HEK293 (cell line): ENCODE data around the gene CACNA2D3.

ENCODE experiments used
- CTCF ChIP-seq: fragments of 450-650 bp; formaldehyde crosslinking; IDR thresholded peaks from 2 replicates; pipeline ENCODE4 v1.5.1; 2016; ENCODE audit warnings: missing biosample characterization, missing genetic modification characterization
- SP3 ChIP-seq: fragments of 450-650 bp; formaldehyde crosslinking; IDR thresholded peaks from 2 replicates; pipeline ENCODE4 v1.5.1; 2016; ENCODE audit warnings: missing biosample characterization, missing genetic modification characterization
- ZNF473 ChIP-seq: fragments of 450-650 bp; formaldehyde crosslinking; IDR thresholded peaks from 2 replicates; pipeline ENCODE4 v1.5.1; 2017; ENCODE audit warnings: missing biosample characterization, missing genetic modification characterization
- ZNF76 ChIP-seq: fragments of 450-650 bp; formaldehyde crosslinking; IDR thresholded peaks from 2 replicates; pipeline ENCODE4; 2016; ENCODE audit warnings: low read depth, missing biosample characterization, missing genetic modification characterization, borderline replicate concordance
- ZNF830 ChIP-seq: fragments of 450-650 bp; IDR thresholded peaks from 2 replicates; pipeline ENCODE4 v1.5.0; 2018; ENCODE audit warnings: missing biosample characterization, missing genetic modification characterization, low read depth, mild to moderate bottlenecking, moderate library complexity
- ZSCAN30 ChIP-seq: fragments of 450-650 bp; IDR thresholded peaks from 2 replicates; pipeline ENCODE4 v1.5.1; 2018; ENCODE audit warnings: missing biosample characterization, mild to moderate bottlenecking, missing genetic modification characterization, moderate library complexity

GRCh38 chr3:54550221-54550977 is 428.0 kb downstream of the CACNA2D3 start:
- no peak for TF ChIP-seq CTCF (tag by site-specific recombination)
- no peak for TF ChIP-seq SP3
- no peak for TF ChIP-seq ZSCAN30 (tag by site-specific recombination)
- TF ChIP-seq ZNF76 (tag by site-specific recombination): no peak
- TF ChIP-seq ZNF830: no peak
- TF ChIP-seq ZNF473: no peak
